GM10266 (cell line): ENCODE measurements around the gene TMEM181.

Source experiments
- DNase-seq: peaks from one replicate; pipeline ENCODE4 v3.0.0; 2012; ENCODE audit errors: extremely low spot score
- TF ChIP-seq, protein P1 (sequence below): IDR thresholded peaks from 2 replicates; pipeline ENCODE4 v1.5.1; 2012; ENCODE audit warnings: mild to moderate bottlenecking, low read depth; ENCODE audit not compliant: control insufficient read depth, insufficient read depth; ENCODE audit errors: missing control alignments

Gene TMEM181

GRCh38 chr6:158624684-158625682 is 65.1 kb downstream of the TMEM181 start:
- DNase-seq, result no peak
- TF ChIP-seq, protein P1, sequence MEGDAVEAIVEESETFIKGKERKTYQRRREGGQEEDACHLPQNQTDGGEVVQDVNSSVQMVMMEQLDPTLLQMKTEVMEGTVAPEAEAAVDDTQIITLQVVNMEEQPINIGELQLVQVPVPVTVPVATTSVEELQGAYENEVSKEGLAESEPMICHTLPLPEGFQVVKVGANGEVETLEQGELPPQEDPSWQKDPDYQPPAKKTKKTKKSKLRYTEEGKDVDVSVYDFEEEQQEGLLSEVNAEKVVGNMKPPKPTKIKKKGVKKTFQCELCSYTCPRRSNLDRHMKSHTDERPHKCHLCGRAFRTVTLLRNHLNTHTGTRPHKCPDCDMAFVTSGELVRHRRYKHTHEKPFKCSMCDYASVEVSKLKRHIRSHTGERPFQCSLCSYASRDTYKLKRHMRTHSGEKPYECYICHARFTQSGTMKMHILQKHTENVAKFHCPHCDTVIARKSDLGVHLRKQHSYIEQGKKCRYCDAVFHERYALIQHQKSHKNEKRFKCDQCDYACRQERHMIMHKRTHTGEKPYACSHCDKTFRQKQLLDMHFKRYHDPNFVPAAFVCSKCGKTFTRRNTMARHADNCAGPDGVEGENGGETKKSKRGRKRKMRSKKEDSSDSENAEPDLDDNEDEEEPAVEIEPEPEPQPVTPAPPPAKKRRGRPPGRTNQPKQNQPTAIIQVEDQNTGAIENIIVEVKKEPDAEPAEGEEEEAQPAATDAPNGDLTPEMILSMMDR, result no peak

DNA sequence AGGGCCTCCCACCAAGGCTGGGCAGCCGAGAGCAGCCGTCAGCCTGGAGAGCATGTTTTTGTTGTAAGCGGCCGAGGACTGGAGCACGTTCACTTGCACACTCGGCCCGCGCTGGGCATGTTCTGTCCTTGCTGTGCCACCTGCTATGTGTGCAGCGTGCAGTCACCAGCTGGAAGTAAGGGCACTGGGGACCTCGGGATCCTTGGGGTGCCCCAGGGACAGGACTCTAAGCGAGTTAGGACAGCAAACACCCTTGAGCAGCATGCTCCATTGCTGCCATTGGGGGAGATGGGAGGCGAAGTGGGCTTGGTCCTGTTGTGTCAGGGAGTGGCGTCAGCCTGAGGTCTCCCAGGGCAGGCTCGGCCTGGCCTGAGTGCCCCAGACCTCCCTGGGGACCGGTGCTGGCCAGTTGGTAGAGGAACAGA is 66.0 kb downstream of the TMEM181 start:
- TF ChIP-seq, protein P1, result no peak
- DNase-seq, result no peak

- TF ChIP-seq, protein P1, result no peak
- no peak for DNase-seq
These were observed 66.7 kb downstream of the TMEM181 start for GRCh38 chr6:158626360-158627167.

GRCh38 chr6:158627168-158627939 is 67.5 kb downstream of the TMEM181 start:
- TF ChIP-seq, protein P1, result no peak

DNA sequence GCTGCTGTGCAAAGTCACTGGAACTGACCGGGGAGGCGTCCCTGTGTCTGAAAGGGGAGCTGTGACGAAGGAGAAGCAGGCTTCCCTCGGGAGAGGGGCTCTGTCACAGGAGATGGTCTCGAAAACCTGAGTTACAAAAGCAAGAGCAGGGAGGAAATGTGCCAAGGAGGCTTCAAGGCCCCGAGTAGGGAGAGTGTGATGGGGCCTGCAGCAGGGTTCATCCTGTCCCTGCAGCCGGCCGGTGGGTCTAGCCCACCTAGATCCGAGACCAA is 68.0 kb downstream of the TMEM181 start:
- TF ChIP-seq, protein P1, result no peak
- DNase-seq, result no peak

More at GRCh38 chr6:158627168-158627939, 67.5 kb downstream of the TMEM181 start:
- DNase-seq, result no peak

DNA sequence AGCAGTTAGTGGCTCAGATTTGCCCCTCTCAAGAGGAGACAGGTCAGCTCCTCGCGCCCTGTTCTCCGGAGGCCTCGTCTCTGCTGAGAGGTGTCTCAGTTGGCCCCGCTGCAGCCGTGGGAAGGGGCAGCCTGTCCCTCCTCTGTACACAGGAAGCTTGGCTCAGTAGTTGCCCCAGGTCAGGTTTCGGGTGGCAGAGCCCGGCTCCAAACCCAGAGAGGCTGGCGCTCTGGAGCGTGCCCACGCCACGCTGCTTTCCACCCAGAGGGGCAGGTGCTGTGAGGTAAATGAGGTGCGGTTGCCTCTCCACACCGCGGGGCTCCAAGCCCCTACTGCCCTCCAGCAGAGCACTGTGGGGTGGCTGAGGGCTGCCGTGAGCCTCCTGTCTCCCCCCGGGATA is 68.7 kb downstream of the TMEM181 start:
- DNase-seq, result no peak

More for the DNA sequence above, 68.7 kb downstream of the TMEM181 start:
- TF ChIP-seq, protein P1, result no peak
